BE2C (cell line): ENCODE results near the gene AFMID.

Experiments used
- DNase-seq: peaks from one replicate; pipeline ENCODE4 v3.0.0-alpha.2; 2020
- H3K27me3 ChIP-seq: fragments of 250-450 bp; sonication (Bioruptor Pico); 2 replicates; pipeline ENCODE4 v1.5.1; 2020; ENCODE audit warnings: mild to moderate bottlenecking
- H3K36me3 ChIP-seq: fragments of 250-450 bp; sonication (Bioruptor Pico); 2 replicates; pipeline ENCODE4 v1.5.1; 2020; ENCODE audit warnings: mild to moderate bottlenecking
- H3K4me1 ChIP-seq: fragments of 250-450 bp; sonication (Bioruptor Pico); 2 replicates; pipeline ENCODE4 v1.5.1; 2020
- H3K4me3 ChIP-seq: 2 replicates; pipeline ENCODE4 v1.5.1; 2011; ENCODE audit warnings: low read depth, low read length
- H3K9me3 ChIP-seq: fragments of 250-450 bp; sonication (Bioruptor Pico); 2 replicates; pipeline ENCODE4 v1.5.1; 2020
- CTCF ChIP-seq: IDR thresholded peaks from 2 replicates; pipeline ENCODE4 v1.5.1; 2012; ENCODE audit warnings: mild to moderate bottlenecking, low read depth, low read length

AFMID gene

GRCh38 chr17:78184351-78184750 lies 2.8 kb upstream of the AFMID start:
- no peak for DNase-seq
- no peaks in the 10 kb centered on the region for H3K9me3 ChIP-seq
- no peaks in the 10 kb centered on the region for H3K4me1 ChIP-seq
- no peak for TF ChIP-seq CTCF
- no peak overlapping the region for H3K4me3 ChIP-seq
- peaks cover 26% of the 10 kb centered on the region for H3K36me3 ChIP-seq
- no peaks in the 10 kb centered on the region for H3K27me3 ChIP-seq

- TF ChIP-seq CTCF: no peak
- Histone ChIP-seq H3K36me3 (peaks cover 20% of the 10 kb centered on the region), H3K4me3 (no peak overlapping the region), H3K4me1 (no peaks in the 10 kb centered on the region), H3K27me3 (no peaks in the 10 kb centered on the region), H3K9me3 (no peaks in the 10 kb centered on the region)
- DNase-seq: no peak
Observed at GRCh38 chr17:78184868-78185267, 2.3 kb upstream of the AFMID start.

- no peak for DNase-seq
- Histone ChIP-seq H3K9me3 (no peaks in the 10 kb centered on the region), H3K36me3 (peaks cover 14% of the 10 kb centered on the region), H3K27me3 (no peaks in the 10 kb centered on the region), H3K4me3 (peak overlapping the region; percentile 74), H3K4me1 (no peaks in the 10 kb centered on the region)
- TF ChIP-seq CTCF: no peak
Observed at GRCh38 chr17:78185981-78186691, 1.0 kb upstream of the AFMID start.

- no peak for TF ChIP-seq CTCF
- no peaks in the 10 kb centered on the region for H3K27me3 ChIP-seq
- no peaks in the 10 kb centered on the region for H3K4me1 ChIP-seq
- H3K4me3 ChIP-seq: no peak overlapping the region
- no peaks in the 10 kb centered on the region for H3K9me3 ChIP-seq
- H3K36me3 ChIP-seq: peaks cover 29% of the 10 kb centered on the region
- DNase-seq: no peak
Observed at GRCh38 chr17:78196716-78197115, 9.6 kb downstream of the AFMID start.

GRCh38 chr17:78197147-78197832 lies 10.1 kb downstream of the AFMID start:
- no peak for DNase-seq
- Histone ChIP-seq H3K9me3 (no peaks in the 10 kb centered on the region), H3K4me1 (no peaks in the 10 kb centered on the region), H3K4me3 (no peak overlapping the region), H3K36me3 (peaks cover 29% of the 10 kb centered on the region), H3K27me3 (no peaks in the 10 kb centered on the region)
- no peak for TF ChIP-seq CTCF

GRCh38 chr17:78200451-78200850 lies 13.3 kb downstream of the AFMID start:
- no peak for DNase-seq
- Histone ChIP-seq H3K9me3 (no peaks in the 10 kb centered on the region), H3K27me3 (no peaks in the 10 kb centered on the region), H3K4me1 (no peaks in the 10 kb centered on the region), H3K36me3 (peaks cover 28% of the 10 kb centered on the region), H3K4me3 (no peak overlapping the region)
- no peak for TF ChIP-seq CTCF
